ENCODE results near the gene SMOC1. TPM values are rescaled to one million over a fixed set of nuclear protein-coding genes. Genes with fewer than 3 reads are reported as not detected.

SMOC1 gene
- total RNA-seq, 1 experiment from 2014 or later, result 0.14 TPM

DNA sequence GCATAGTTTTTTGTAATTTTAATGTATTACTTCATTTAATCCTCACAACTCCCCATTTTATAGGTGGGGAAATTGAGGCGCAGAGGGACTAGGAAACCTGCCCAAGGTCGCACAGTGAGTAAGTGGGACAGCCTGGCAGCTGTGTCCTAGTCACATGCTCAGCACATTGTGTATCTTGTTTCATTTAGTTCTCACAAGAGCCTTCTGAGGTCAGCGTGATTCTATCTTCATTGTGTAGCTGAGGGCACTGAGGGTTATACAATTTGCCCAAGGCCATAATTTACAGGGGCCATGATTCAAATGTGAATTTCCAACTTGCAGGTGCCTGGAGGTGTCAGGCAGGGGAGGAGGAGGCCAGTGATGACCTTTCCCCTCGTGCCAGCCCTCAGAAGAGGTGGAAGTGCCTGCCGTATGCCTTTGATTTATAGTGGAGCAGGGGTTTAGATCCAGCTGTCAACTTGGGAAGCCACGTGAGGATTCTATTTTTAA, 30.3 kb upstream of the SMOC1 start:
- Histone ChIP-seq H3K4me1 (peaks cover 14% of the 10 kb centered on the region), H3K4me3 (ENCODE audit: low read depth, low read length) (no peak overlapping the region), H3K27me3 (replicated peaks; ENCODE audit: control insufficient read depth, insufficient read depth, low read length) (no peaks in the 10 kb centered on the region), H3K9me3 (no peaks in the 10 kb centered on the region), H3K36me3 (ENCODE audit: control insufficient read depth, insufficient read depth, low read length) (no peaks in the 10 kb centered on the region)
- peak in 1 of 2 experiments; percentile 53 for DNase-seq
- intact Hi-C loops (cut with micrococcal nuclease; ENCODE audit: unreplicated experiment), result no loop called here
- no TSS peak for BruUV-seq (replicated peaks)
- ChIA-PET CTCF (interaction anchor here (1.1 kb wide), 2 partner anchors 30 to 179 kb away, joined by 3 to 4 read pairs; no protein-coding TSS in a partner anchor), POLR2A (interaction anchor here (0.6 kb wide), 1 partner anchor 63 kb away, joined by 11 read pairs; no protein-coding TSS in a partner anchor)
- Mint-ChIP-seq H3K4me1 (ENCODE audit: low read depth, unreplicated experiment) (no peaks in the 10 kb centered on the region), H3K27ac (ENCODE audit: unreplicated experiment) (no peak overlapping the region), H3K9me3 (ENCODE audit: unreplicated experiment) (no peaks in the 10 kb centered on the region), H3K36me3 (ENCODE audit: insufficient read depth, unreplicated experiment) (peaks cover 5% of the 10 kb centered on the region), H3K4me3 (ENCODE audit: unreplicated experiment) (no peak overlapping the region), H3K27me3 (ENCODE audit: insufficient read depth, unreplicated experiment) (no peaks in the 10 kb centered on the region)
- TF ChIP-seq, protein P1, sequence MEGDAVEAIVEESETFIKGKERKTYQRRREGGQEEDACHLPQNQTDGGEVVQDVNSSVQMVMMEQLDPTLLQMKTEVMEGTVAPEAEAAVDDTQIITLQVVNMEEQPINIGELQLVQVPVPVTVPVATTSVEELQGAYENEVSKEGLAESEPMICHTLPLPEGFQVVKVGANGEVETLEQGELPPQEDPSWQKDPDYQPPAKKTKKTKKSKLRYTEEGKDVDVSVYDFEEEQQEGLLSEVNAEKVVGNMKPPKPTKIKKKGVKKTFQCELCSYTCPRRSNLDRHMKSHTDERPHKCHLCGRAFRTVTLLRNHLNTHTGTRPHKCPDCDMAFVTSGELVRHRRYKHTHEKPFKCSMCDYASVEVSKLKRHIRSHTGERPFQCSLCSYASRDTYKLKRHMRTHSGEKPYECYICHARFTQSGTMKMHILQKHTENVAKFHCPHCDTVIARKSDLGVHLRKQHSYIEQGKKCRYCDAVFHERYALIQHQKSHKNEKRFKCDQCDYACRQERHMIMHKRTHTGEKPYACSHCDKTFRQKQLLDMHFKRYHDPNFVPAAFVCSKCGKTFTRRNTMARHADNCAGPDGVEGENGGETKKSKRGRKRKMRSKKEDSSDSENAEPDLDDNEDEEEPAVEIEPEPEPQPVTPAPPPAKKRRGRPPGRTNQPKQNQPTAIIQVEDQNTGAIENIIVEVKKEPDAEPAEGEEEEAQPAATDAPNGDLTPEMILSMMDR (IDR thresholded peaks at IDR 0.05; ENCODE audit: insufficient read depth in 1 of 2, low read depth in 1 of 2, low read length in 1 of 2, severe bottlenecking in 1 of 2, unreplicated experiment in 1 of 2), result no peak

- TF ChIP-seq, protein P1 (IDR thresholded peaks at IDR 0.05; ENCODE audit: insufficient read depth in 1 of 2, low read depth in 1 of 2, low read length in 1 of 2, severe bottlenecking in 1 of 2, unreplicated experiment in 1 of 2), result peak in 1 of 2 experiments; percentile 24
- H3K27me3 ChIP-seq (replicated peaks; ENCODE audit: control insufficient read depth, insufficient read depth, low read length), result no peaks in the 10 kb centered on the region
Observed at GRCh38 chr14:69850086-69850735, 29.0 kb upstream of the SMOC1 start.

GRCh38 chr14:69850736-69851112, 28.5 kb upstream of the SMOC1 start:
- no peak overlapping the region for H3K4me3 ChIP-seq (ENCODE audit: low read depth, low read length)
- Mint-ChIP-seq H3K27me3 (ENCODE audit: insufficient read depth, unreplicated experiment) (no peaks in the 10 kb centered on the region), H3K4me3 (ENCODE audit: unreplicated experiment) (peak overlapping the region; percentile 61), H3K36me3 (ENCODE audit: insufficient read depth, unreplicated experiment) (peaks cover 5% of the 10 kb centered on the region), H3K9me3 (ENCODE audit: unreplicated experiment) (no peaks in the 10 kb centered on the region), H3K27ac (ENCODE audit: unreplicated experiment) (no peak overlapping the region), H3K4me1 (ENCODE audit: low read depth, unreplicated experiment) (peaks cover 10% of the 10 kb centered on the region)
- peaks cover 25% of the 10 kb centered on the region for H3K4me1 ChIP-seq
- ChIA-PET POLR2A (interaction anchor here (0.6 kb wide), 1 partner anchor 197 kb away, joined by 9 read pairs; no protein-coding TSS in a partner anchor), CTCF (interaction anchor here (0.6 to 1.6 kb wide), 6 partner anchors 12 to 178 kb away, joined by 4 to 13 read pairs (median 4); no protein-coding TSS in a partner anchor)
- intact Hi-C loops (cut with micrococcal nuclease; ENCODE audit: unreplicated experiment), result no loop called here
- TF ChIP-seq, protein P1 (IDR thresholded peaks at IDR 0.05; ENCODE audit: insufficient read depth in 1 of 2, low read depth in 1 of 2, low read length in 1 of 2, severe bottlenecking in 1 of 2, unreplicated experiment in 1 of 2), result no peak
- H3K36me3 ChIP-seq (ENCODE audit: control insufficient read depth, insufficient read depth, low read length), result no peaks in the 10 kb centered on the region
- H3K9me3 ChIP-seq, result no peaks in the 10 kb centered on the region
- BruUV-seq (replicated peaks), result no TSS peak
- no peak for DNase-seq
- no peaks in the 10 kb centered on the region for H3K27me3 ChIP-seq (replicated peaks; ENCODE audit: control insufficient read depth, insufficient read depth, low read length)

More at GRCh38 chr14:69850086-69850735, 29.0 kb upstream of the SMOC1 start:
- Histone ChIP-seq H3K4me1 (peaks cover 19% of the 10 kb centered on the region), H3K4me3 (ENCODE audit: low read depth, low read length) (peak overlapping the region; percentile 6), H3K9me3 (no peaks in the 10 kb centered on the region), H3K36me3 (ENCODE audit: control insufficient read depth, insufficient read depth, low read length) (no peaks in the 10 kb centered on the region)
- CTCF ChIA-PET, result interaction anchor here (0.6 to 1.6 kb wide), 6 partner anchors 13 to 178 kb away, joined by 4 to 13 read pairs (median 4); no protein-coding TSS in a partner anchor
- POLR2A ChIA-PET, result interaction anchor here (0.6 kb wide), 1 partner anchor 198 kb away, joined by 9 read pairs; no protein-coding TSS in a partner anchor
- DNase-seq, result peak; percentile 79 to 86
- no peaks in the 10 kb centered on the region for H3K9me3 Mint-ChIP-seq (ENCODE audit: unreplicated experiment)
- H3K27ac Mint-ChIP-seq (ENCODE audit: unreplicated experiment), result no peak overlapping the region
- peaks cover 9% of the 10 kb centered on the region for H3K4me1 Mint-ChIP-seq (ENCODE audit: low read depth, unreplicated experiment)
- intact Hi-C loops (cut with micrococcal nuclease; ENCODE audit: unreplicated experiment), result no loop called here
- H3K4me3 Mint-ChIP-seq (ENCODE audit: unreplicated experiment), result peak overlapping the region; percentile 61
- H3K36me3 Mint-ChIP-seq (ENCODE audit: insufficient read depth, unreplicated experiment), result peaks cover 5% of the 10 kb centered on the region
- no TSS peak for BruUV-seq (replicated peaks)
- no peaks in the 10 kb centered on the region for H3K27me3 Mint-ChIP-seq (ENCODE audit: insufficient read depth, unreplicated experiment)

Data from Caco-2 (cell line).